GM19351 (cell line): ENCODE measurements around the gene MEGF6.

ENCODE experiments used
- ATAC-seq: cut with Tn5 transposase; IDR thresholded peaks from one replicate; pipeline ENCODE4 v1.9.1; 2021; ENCODE audit warnings: mild to moderate bottlenecking, moderate library complexity; ENCODE audit not compliant: unreplicated experiment

MEGF6 gene

DNA sequence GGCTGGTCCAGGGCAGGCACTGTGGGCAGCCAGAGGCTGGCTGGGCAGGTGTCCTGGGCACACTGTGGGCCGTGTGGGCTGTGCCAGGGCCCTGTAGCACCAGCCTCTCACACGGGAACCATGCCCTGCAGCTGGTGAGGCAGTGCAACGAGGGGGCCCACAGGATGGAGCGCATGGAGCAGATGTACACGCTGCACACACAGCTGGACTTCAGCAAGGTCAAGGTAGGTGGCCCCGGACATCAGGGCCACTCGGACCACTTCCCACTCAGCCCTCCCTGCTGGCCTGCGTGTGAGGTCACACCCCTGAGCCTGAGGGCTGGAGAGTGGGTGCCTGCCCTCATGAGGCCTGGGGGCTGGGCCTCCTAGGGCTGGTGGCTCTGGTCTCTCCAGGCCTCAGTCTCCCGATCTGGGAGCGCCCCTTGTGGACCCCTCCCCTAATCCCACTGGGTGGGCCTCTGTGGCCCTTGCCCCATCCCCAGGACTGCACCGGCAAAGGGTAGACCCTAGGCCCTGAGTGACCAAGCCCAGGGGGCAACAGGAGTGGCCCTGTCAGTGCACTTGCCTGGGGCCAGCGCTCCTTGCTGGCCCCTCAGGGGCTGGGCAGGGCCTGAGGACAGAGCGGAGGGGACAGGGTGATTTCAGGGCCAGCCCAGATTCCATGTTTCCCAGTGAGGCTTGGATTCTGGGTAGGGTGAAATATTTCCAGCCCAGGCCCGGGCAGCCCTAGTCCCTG, 135.3 kb downstream of the MEGF6 start:
- no peak for ATAC-seq

DNA sequence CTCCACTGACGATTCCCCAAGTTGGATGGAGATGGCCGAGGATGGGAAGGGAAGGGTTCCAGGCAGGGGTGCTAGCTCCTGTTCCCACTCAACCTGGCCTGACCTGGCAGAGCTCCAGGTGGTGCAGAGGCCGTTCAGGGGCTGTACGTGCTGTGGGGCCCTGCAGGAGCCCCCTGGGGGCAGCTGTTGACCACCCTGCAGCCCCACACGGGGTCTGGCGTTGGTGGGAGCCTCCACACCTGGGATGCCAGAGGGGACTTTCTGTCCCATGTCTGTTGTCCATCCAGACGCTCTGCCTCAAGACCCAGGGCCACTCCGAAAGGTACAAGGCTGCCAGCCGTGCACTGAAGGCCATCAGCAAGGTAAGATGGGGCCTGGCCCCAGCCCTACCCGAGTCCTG, 136.9 kb downstream of the MEGF6 start:
- no peak for ATAC-seq

DNA sequence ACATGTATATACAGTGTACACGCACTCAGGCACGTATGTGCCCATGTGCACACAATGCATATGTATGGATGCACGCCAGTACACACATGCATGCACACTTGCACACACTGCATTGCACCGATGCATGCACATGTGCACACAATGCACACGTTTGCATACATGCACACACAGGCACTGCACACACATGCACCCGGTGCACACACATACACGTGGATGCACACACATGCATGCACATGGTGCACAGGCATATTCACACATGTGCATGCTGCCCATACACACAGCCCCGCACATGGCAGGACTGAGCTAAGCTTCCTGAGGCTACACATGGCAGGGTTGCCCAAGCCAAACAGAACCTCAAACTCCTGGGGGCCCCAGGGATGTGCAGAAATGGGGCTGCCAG, 137.3 kb downstream of the MEGF6 start:
- no peak for ATAC-seq

DNA sequence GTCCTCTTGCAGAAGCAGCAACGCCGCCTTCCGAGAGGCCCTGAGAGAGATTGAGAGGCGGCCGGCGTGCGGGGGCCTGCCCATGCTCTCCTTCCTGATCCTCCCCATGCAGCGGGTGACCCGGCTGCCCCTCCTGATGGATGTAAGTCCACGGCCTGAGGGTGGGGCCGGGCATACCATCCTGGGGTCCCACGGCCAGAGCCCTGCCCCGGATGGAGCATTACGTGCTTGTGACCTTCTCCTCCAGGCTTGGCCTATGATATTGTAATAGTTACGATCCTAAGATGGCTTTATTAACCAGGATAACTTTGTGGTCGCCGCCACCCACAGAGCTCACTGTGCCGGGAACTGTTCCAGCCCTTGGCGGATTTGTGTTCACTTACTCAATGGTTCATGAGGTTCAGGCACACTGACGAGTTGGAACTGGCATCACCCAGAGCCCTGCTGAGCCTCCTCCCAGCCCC, 137.9 kb downstream of the MEGF6 start:
- no peak for ATAC-seq

DNA sequence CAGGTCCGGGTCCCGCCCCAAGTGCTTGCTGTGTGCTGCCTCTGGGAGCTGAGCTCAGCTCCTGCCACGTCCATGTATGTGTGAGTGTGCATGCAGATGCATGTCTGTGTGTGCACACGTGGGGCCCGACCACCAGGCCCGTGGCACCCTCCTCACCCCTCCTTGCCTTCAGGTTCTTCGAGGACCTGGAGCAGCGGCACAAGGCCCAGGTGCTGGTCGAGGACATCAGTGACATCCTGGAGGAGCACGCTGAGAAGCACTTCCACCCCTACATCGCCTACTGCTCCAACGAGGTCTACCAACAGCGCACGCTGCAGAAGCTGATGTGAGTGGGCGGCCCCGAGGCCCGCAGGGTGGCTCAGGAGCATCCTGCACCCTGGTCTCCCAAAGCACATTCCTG, 138.4 kb downstream of the MEGF6 start:
- no peak for ATAC-seq

DNA sequence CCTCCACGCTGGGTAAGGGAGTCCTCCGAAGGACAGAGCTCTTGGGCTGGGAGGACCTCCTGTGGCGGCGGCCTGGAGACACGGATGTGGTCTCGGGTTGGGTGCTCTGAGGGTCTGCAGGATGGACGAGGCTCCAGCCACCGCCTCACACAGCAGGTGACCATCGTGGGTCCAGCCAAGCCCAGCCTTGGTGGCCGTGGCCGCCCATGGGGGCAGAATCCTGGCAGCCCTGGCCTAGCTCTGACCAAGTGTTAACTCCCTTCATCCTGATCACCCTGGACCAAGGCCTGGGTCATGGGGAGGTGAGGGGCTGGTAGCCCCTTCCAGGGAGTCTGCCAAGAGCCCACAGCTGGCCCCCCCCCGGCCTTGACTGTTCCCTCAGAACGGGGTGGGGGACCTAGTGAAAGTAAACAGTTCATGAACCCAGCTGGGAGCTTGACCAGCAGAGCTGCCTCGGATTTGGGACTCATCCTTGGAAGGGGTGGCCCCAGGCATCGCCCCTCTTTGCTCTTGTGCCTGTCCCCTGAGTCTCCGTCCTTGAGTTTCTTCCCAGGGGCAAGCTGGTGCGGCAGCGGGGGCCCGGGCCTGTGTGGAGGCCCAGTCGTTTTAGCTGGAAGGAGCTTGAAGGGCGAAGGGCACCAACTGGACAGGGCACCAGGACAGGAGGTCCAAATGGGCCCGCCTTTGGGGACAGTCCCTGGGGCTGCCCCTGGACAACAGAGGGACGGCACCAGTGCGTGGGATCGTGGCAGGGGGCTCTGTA, 139.0 kb downstream of the MEGF6 start:
- no peak for ATAC-seq

DNA sequence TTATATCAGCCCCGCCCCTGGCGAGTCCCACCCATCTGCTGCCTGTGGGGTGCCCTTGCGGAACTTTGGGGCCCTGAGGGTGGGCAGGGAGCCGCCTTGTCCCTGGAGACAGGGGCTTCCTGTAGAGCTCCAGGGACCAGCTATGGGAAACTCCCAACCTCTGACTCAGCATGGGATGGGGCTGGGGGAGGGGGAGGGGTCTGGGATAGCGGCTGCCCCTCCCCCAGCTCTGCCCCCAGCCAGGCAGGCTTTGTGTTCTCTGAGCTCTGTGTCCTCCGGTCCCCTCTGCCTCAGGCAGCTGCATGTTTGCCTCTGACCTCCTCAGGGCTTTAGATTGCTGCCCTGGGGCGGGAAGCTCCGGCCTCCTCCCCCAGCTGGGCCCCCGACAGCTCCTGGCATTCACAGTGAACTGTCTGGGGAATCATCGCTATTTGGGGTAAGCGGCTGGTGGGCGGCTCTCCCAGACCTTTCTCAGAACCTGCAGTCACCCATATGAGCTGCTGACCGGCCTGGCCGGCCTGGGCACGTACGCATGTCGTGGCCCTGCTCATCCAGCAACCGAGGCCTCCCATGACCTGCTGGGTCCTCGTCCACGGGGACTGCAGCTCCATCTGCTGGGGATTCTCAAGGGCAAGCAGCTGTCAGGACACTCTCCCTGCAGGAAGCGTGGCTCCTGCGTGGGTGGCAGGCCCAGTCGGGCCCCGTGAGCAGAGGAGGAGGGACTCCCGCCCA, 139.8 kb downstream of the MEGF6 start:
- ATAC-seq: no peak

DNA sequence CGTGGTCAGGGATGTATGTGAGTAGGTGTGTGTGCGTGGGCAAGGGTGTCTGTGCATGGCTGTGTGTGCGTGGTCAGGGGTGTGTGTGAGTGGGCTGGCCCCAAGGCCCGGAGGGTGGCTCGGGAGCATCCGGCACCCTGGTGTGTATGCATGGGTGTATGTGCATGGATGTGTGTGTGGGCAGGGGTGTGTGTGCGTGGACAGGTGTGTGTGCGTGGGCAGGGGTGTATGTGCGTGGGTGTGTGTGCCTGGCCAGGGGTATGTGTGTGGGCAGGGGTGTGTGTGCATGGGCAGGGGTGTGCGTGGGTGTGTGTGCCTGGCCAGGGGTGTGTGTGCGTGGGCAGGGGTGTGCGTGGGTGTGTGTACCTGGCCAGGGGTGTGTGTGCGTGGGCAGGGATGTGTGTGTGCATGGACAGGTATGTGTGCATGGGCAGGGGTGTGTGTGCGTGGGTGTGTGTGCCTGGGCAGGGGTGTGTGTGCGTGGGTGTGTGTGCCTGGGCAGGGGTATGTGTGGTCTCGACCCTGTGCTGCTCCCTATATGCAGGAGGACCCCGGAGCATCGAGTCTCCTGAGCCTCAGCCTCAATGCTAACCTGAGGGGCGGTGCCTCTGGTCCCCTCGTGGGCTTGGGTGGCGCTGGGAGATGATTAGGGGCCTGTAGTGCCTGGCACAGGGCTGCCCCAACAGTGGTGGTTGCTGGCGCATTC, 140.5 kb downstream of the MEGF6 start:
- no peak for ATAC-seq

DNA sequence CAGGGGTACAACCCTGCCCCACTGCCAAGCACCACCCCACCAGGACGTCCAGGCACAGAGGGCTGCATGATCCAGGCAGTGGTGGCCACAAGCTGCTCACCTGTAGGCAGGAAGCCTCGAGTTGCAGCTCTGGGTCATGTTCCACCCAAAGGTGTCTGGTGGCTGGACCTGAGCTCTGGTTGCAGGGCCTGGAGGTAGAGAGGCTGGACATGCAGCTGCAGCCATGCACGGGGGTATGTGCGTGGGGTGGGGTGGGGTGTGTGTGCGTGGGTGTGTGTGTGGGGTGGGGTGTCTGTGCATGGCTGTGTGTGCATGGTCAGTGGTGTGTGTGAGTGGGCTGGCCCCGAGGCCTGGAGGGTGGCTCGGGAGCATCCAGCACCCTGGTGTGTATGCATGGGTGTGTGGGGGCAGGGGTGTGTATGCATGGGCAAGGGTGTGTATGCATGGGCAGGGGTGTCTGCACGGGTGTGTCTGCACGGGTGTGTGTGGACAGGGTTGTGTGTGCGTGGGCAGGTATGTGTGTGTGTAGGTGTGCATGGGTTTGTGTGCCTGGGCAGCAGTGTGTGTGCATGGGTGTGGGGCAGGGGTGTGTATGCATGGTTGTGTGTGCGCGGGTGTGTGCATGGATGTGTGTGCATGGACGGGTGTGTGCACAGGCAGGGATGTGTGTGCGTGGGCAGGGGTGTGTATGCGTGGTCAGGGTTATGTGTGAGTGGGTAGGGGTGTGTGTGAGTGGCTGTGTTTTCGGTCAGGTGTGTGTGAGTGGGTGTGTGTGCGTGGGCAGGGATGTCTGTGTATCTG, 141.3 kb downstream of the MEGF6 start:
- ATAC-seq: no peak

DNA sequence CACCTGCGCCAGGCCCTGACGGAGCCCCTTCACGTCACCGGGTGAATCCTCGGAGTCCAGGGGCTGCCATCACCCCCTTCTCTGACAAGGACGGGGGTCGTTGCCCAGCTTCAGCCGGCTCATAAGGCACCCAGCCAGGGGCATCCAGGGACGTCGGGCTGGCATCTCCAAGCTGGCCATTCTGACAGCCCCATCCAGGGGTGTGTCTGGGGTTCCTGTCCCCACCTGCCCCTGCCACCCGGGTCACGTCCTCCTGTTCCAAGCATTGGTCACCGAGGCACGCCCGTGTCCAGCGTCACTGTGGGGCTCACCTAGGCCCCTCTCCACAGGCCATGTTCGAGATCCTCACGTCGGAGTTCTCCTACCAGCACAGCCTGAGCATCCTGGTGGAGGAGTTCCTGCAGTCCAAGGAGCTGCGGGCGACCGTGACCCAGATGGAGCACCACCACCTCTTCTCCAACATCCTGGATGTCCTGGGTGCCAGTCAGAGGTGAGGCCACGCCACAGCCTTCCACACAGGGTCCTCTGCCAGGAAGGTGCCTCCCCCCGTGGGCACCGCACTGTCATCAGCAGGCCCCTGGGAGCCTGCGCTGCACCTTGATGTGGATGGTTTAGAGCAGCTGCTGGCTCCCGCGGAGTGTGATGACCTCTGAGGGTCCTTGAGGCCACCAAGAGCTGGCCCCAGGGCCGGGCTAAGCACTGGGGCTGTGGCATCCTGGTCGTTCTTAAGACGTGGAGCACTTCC, 142.0 kb downstream of the MEGF6 start:
- no peak for ATAC-seq

DNA sequence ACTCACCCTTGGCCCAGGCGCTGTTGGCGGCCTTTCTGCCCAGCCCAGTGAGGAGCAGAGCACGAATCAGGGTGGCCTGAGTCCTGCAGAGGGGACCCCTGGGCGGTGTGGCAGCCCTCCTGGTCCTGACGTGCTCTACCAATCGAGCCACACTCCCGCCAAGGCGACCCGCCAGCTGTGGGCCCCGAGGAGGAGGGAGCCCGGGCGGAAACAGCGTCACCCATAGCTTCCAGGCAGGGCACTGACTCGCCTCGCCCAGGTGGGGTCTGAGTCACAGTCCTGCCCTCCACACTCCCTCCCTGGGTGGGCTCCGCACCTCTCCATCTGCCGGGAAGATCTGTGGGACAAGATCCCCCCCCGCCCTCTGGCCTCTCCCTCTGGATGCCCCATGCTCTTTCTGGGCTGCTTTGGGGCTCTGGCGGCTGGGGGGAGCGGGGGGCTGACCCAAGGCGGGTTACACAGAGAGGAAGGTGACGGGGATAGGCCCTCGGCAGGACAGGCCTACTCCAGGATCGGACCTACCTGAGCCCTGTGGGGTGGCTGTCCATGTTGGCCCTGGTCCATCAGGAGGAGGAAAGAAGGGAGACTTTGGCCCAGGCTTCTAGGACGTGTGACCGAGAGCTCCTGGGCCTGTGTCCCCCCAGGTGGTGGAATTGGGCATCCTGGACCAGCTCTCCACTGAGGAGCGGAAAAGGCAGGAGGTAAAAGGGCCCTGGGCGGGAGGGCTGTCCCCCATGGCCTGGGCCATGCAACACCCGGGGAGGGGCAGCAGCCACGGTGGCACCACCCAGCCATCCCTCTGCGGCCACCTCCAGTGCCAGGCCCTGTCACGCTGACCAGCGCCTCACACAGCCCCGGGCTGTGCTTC, 142.8 kb downstream of the MEGF6 start:
- ATAC-seq: no peak

DNA sequence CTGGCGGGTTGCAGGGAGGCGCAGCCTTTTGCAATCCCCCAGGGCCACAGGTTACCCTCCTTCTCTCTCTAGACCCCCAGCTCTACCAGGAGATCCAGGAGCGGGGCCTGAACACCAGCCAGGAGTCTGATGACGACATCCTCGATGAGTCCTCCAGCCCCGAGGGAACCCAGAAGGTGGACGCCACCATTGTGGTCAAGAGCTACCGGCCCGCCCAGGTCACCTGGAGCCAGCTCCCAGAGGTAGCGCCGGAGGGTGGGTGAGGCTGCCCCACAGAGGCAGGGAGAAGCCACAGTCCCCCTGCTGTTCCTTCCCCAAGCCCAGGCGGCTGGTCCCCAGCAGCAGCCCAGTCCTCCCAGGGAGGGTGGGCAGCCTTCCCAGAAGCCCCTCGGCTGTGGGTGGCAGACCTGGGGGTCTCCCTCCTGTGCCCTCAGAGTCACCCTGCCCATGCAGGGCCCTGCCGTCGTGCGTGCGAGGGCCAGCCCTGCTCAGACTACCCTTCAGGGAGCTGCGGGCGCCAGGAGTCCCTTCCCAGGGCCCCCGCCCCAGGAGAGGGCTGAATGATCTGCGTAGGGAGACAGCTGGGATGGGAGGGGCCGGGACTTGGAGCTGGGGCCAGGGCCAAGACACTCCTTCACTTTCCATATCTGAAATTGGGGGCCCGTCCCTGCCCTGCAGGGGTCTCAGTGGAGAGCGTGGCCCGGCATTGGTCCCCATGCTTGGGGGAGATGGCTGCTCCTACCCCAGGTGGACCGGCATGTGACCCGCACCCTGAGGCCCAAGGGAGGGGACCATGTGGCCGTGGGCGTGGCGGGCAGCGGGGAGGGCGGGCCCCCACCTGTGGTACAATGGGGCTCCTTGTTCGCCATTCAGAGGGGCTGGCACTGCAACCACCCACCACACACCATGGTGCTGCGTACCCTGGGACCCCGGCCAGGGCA, 143.9 kb downstream of the MEGF6 start:
- no peak for ATAC-seq

DNA sequence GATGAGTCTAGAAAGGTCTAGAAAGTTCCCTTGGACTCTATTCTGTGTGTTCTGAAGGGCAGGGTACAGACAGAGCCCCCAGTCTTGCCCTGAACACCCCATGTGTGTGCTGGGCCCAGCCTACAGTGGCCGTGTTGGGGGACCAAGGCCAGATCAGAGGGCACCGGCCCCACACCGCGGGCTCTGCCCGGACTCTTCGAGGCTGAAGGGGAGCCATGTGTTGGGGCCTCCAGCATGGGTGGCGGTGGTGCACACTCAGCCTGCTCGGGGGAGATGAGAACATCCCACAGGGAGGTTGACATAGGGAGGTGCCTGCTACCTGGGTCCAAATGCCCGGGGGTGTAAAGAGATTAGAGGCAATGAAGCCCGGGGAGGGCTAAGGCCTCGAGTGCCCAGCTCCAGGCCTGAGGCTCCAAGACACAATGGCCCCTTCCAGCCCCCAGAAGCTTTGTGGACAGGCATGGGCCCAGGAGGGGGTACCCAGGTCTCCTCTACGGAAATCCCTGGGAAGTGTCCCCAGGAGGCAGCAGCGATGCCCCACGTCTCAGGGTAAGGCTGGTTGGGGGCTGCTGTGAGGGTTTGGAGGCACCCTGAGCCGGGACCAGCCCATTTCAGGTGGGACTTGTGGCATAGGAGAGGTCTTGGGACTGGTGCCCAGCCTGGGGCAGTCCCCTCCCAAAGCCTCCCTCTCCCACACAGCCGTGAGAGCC, 144.8 kb downstream of the MEGF6 start:
- no peak for ATAC-seq

DNA sequence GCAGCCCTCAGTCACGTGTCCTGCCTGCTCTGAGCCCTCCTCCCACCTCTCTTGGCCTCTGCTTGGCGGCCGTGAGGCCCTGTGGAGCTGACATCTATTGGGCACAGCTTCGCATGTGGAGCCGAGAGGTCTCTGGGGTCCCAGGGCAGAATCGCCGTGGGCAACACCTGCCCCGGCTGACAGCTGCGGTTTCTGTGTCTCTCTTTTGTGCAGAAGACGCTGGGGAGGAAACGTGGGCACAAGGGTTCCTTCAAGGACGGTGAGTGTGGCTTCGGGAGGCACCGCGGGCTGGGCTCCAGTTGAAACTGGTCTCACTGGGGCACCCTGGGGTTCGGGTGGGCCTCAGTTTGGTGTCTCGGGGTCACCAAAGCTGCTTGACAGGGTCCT, 145.4 kb downstream of the MEGF6 start:
- no peak for ATAC-seq

DNA sequence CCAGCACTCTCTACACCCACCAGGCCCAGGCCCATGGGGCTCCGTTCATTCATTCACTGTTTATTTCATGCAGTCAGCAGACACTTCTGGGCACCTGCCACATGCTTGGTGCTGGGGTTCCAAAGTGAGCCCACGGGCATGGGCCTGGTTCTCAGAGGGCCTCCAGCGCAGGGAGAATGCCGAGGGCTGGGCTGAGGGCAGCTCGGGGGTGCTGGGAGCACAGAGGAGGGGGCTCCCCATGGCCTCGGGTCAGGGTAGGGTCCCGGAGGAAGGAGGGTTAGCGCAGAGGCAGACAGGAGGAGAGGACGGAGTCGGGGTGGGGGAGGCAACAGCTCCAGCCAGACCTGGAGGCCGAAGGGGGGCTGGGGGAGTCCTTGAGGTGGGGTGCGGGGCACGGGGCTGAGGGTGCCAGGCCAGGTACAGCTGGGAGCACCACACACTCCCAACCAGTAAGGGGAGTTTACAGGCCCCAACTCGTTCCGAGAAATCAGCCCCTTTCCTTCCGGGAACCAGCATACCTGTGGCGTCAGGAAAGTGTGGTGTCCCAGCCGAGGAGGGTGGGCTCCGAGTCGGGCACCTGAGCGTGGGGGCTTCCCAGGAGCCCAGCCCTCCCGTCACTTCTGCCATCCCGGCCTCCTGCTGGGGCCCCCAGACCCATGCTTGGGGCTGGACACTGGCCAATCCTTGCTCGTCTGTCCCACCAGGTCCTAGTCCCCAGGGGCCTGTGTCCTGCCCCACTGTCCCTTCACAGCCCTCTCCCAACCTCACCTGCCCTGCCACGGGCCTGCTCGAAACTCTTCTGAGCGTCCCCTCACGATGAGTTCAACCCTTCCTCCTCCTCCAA, 146.0 kb downstream of the MEGF6 start:
- ATAC-seq: no peak

DNA sequence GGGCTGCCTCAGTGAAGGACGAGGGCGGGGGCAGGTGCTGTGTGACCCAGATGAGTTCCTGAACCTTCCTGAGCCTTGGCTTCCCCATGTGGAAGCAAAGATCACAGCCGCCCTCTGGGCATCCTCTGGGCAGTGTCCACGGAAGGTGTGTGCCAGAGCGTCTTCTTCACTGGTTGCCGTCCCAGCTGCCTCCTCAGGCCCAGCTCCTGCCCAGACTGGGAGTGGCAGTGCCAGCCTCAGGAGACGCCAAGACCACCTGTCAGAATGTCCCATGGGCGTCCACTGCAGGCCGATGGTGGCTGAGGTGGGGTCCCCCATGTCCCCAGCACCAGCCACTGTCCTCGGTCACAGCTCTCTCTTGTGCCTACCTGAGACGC, 146.7 kb downstream of the MEGF6 start:
- ATAC-seq: no peak
